Stimulated activated naive B cell treated with anti-CD40 and anti-IgM and Interleukin-4, amounts not matched to agents 10 μg/mL and 1 μg/mL and 100 μg/mL, for 72 hours (primary cell): Measurements from ENCODE around the gene SRSF7.
"Not testable (repeated sequence)": the region's sequence is repeated elsewhere in the genome, so short reads cannot be mapped to it uniquely, and the experiment has no call there.

Experiments
- ATAC-seq, 2 donors: fragments of 150-1000 bp; cut with Tn5 transposase; replicated peaks; 2 replicates each; pipeline ENCODE4 v1.10.0; 2021; ENCODE audit warnings: moderate library complexity in 1 of 2
- DNase-seq: peaks from one replicate; pipeline ENCODE4 v3.0.0; 2021
- H3K27ac Mint-ChIP-seq: one replicate; pipeline ENCODE4 v1.8.0; 2022; ENCODE audit warnings: mild to moderate bottlenecking, mixed read lengths
- H3K27me3 Mint-ChIP-seq, 2 donors: one replicate each; pipeline ENCODE4 v1.8.0; 2022; ENCODE audit warnings: mixed read lengths in 2 of 2
- H3K36me3 Mint-ChIP-seq, 2 donors: one replicate each; pipeline ENCODE4 v1.8.0; 2022; ENCODE audit warnings: mixed read lengths in 2 of 2, mild to moderate bottlenecking in 1 of 2
- H3K4me1 Mint-ChIP-seq, 2 donors: one replicate each; pipeline ENCODE4 v1.8.0; 2022; ENCODE audit warnings: mixed read lengths in 2 of 2, mild to moderate bottlenecking in 1 of 2
- H3K4me3 Mint-ChIP-seq, 2 donors: one replicate each; pipeline ENCODE4 v1.8.0; 2022; ENCODE audit warnings: mild to moderate bottlenecking in 2 of 2, mixed read lengths in 2 of 2, moderate library complexity in 1 of 2
- H3K9me3 Mint-ChIP-seq, 2 donors: one replicate each; pipeline ENCODE4 v1.8.0; 2022; ENCODE audit warnings: mixed read lengths in 2 of 2, mild to moderate bottlenecking in 1 of 2

The SRSF7 gene

GRCh38 chr2:38731684-38732221 is 19.4 kb downstream of the SRSF7 start:
- DNase-seq (no peak), ATAC-seq (no peak)
- Mint-ChIP-seq H3K9me3 (no peaks in the 10 kb centered on the region), H3K27ac (no peak overlapping the region), H3K4me1 (peaks cover 6 to 13% of the 10 kb centered on the region in 2 donors), H3K27me3 (no peaks in the 10 kb centered on the region), H3K36me3 (peaks cover 17 to 33% of the 10 kb centered on the region in 2 donors), H3K4me3 (no peak overlapping the region)

GRCh38 chr2:38731090-38731489 is 20.1 kb downstream of the SRSF7 start:
- Mint-ChIP-seq H3K27me3 (no peaks in the 10 kb centered on the region), H3K9me3 (no peaks in the 10 kb centered on the region), H3K4me1 (peaks cover 6 to 13% of the 10 kb centered on the region in 2 donors), H3K36me3 (peaks cover 17 to 32% of the 10 kb centered on the region in 2 donors), H3K4me3 (no peak overlapping the region), H3K27ac (no peak overlapping the region)
- ATAC-seq (no peak), DNase-seq (no peak)

- no peaks in the 10 kb centered on the region for H3K27me3 Mint-ChIP-seq
- no peak for DNase-seq
- H3K36me3 Mint-ChIP-seq, result peaks cover 13 to 22% of the 10 kb centered on the region in 2 donors
- H3K27ac Mint-ChIP-seq, result no peak overlapping the region
- peak; percentile 41 to 55 for ATAC-seq
- H3K4me1 Mint-ChIP-seq, result peaks cover 6 to 14% of the 10 kb centered on the region in 2 donors
- H3K4me3 Mint-ChIP-seq, result no peak overlapping the region
- no peaks in the 10 kb centered on the region for H3K9me3 Mint-ChIP-seq
Observed at GRCh38 chr2:38728694-38729093, 22.5 kb downstream of the SRSF7 start.

GRCh38 chr2:38727661-38728060 is 23.5 kb downstream of the SRSF7 start:
- H3K27me3 Mint-ChIP-seq, result no peaks in the 10 kb centered on the region
- no peak overlapping the region for H3K4me3 Mint-ChIP-seq
- peaks cover 9 to 15% of the 10 kb centered on the region in 2 donors for H3K36me3 Mint-ChIP-seq
- H3K27ac Mint-ChIP-seq, result no peak overlapping the region
- ATAC-seq (no peak), DNase-seq (no peak)
- H3K4me1 Mint-ChIP-seq, result peaks cover 11 to 16% of the 10 kb centered on the region in 2 donors
- H3K9me3 Mint-ChIP-seq, result no peaks in the 10 kb centered on the region

GRCh38 chr2:38723173-38723572 is 28.0 kb downstream of the SRSF7 start:
- Mint-ChIP-seq H3K4me1 (peaks cover 29% of the 10 kb centered on the region in 2 donors), H3K27ac (no peak overlapping the region)
- peak; percentile 12 to 17 for ATAC-seq

GRCh38 chr2:38722271-38723061 is 28.7 kb downstream of the SRSF7 start:
- Mint-ChIP-seq H3K9me3 (peaks cover 0 to 3% of the 10 kb centered on the region in 2 donors), H3K4me3 (peak overlapping the region; percentile 19 to 35), H3K27me3 (no peaks in the 10 kb centered on the region), H3K36me3 (peaks cover 4 to 8% of the 10 kb centered on the region in 2 donors), H3K4me1 (peaks cover 29% of the 10 kb centered on the region in 2 donors), H3K27ac (peak overlapping the region; percentile 48)
- ATAC-seq (peak; percentile 70 to 75), DNase-seq (peak; percentile 59)

More at GRCh38 chr2:38723173-38723572, 28.0 kb downstream of the SRSF7 start:
- Mint-ChIP-seq H3K9me3 (peaks cover 0 to 3% of the 10 kb centered on the region in 2 donors), H3K36me3 (peaks cover 4 to 8% of the 10 kb centered on the region in 2 donors), H3K4me3 (no peak overlapping the region), H3K27me3 (no peaks in the 10 kb centered on the region)
- DNase-seq, result no peak

GRCh38 chr2:38720613-38721241 is 30.4 kb downstream of the SRSF7 start:
- peaks cover 4 to 15% of the 10 kb centered on the region in 2 donors for H3K36me3 Mint-ChIP-seq

GRCh38 chr2:38719706-38720105 is 31.5 kb downstream of the SRSF7 start:
- DNase-seq (no peak), ATAC-seq (no peak)
- Mint-ChIP-seq H3K36me3 (peaks cover 4 to 15% of the 10 kb centered on the region in 2 donors), H3K27me3 (no peaks in the 10 kb centered on the region), H3K9me3 (peaks cover 0 to 3% of the 10 kb centered on the region in 2 donors), H3K4me3 (no peak overlapping the region), H3K27ac (no peak overlapping the region), H3K4me1 (peaks cover 27 to 29% of the 10 kb centered on the region in 2 donors)

More at GRCh38 chr2:38720613-38721241, 30.4 kb downstream of the SRSF7 start:
- DNase-seq, result peak; percentile 41
- Mint-ChIP-seq H3K4me3 (peak overlapping the region in 1 of 2 donors; percentile 6), H3K9me3 (peaks cover 0 to 3% of the 10 kb centered on the region in 2 donors), H3K27me3 (no peaks in the 10 kb centered on the region), H3K27ac (peak overlapping the region; percentile 22), H3K4me1 (peaks cover 27 to 29% of the 10 kb centered on the region in 2 donors)
- ATAC-seq, result peak; percentile 73 to 74

GRCh38 chr2:38718601-38719000 is 32.6 kb downstream of the SRSF7 start:
- no peak overlapping the region for H3K4me3 Mint-ChIP-seq
- H3K36me3 Mint-ChIP-seq, result peaks cover 4 to 15% of the 10 kb centered on the region in 2 donors

GRCh38 chr2:38716185-38716584 is 35.0 kb downstream of the SRSF7 start:
- H3K4me1 Mint-ChIP-seq, result peaks cover 15 to 16% of the 10 kb centered on the region in 2 donors
- ATAC-seq (no peak), DNase-seq (no peak)
- H3K36me3 Mint-ChIP-seq, result peaks cover 8 to 21% of the 10 kb centered on the region in 2 donors
- no peaks in the 10 kb centered on the region for H3K27me3 Mint-ChIP-seq
- peaks cover 3 to 7% of the 10 kb centered on the region in 2 donors for H3K9me3 Mint-ChIP-seq
- no peak overlapping the region for H3K4me3 Mint-ChIP-seq
- H3K27ac Mint-ChIP-seq, result no peak overlapping the region

More at GRCh38 chr2:38718601-38719000, 32.6 kb downstream of the SRSF7 start:
- Mint-ChIP-seq H3K9me3 (peaks cover 0 to 3% of the 10 kb centered on the region in 2 donors), H3K4me1 (peaks cover 27 to 29% of the 10 kb centered on the region in 2 donors), H3K27ac (no peak overlapping the region), H3K27me3 (no peaks in the 10 kb centered on the region)
- DNase-seq (no peak), ATAC-seq (no peak)

- not testable (repeated sequence) for H3K4me1 Mint-ChIP-seq, H3K27ac Mint-ChIP-seq, ATAC-seq
Observed at GRCh38 chr2:38714941-38715340, 36.2 kb downstream of the SRSF7 start.

GRCh38 chr2:38713338-38713737 is 37.8 kb downstream of the SRSF7 start:
- ATAC-seq, result peak in 1 of 2 donors; percentile 16
- peaks cover 3 to 5% of the 10 kb centered on the region in 2 donors for H3K9me3 Mint-ChIP-seq
- peaks cover 6 to 14% of the 10 kb centered on the region in 2 donors for H3K4me1 Mint-ChIP-seq
- no peak for DNase-seq
- H3K27ac Mint-ChIP-seq, result no peak overlapping the region
- H3K36me3 Mint-ChIP-seq, result peaks cover 4 to 16% of the 10 kb centered on the region in 2 donors
- no peak overlapping the region for H3K4me3 Mint-ChIP-seq
- no peaks in the 10 kb centered on the region for H3K27me3 Mint-ChIP-seq

More at GRCh38 chr2:38714941-38715340, 36.2 kb downstream of the SRSF7 start:
- not testable (repeated sequence) for H3K27me3 Mint-ChIP-seq, H3K4me3 Mint-ChIP-seq, DNase-seq, H3K9me3 Mint-ChIP-seq
- H3K36me3 Mint-ChIP-seq, result peaks cover 4 to 21% of the 10 kb centered on the region in 2 donors

GRCh38 chr2:38712871-38713270 is 38.3 kb downstream of the SRSF7 start:
- no peaks in the 10 kb centered on the region for H3K27me3 Mint-ChIP-seq
- no peak for ATAC-seq
- H3K36me3 Mint-ChIP-seq, result peaks cover 4 to 16% of the 10 kb centered on the region in 2 donors

GRCh38 chr2:38712413-38712812 is 38.7 kb downstream of the SRSF7 start:
- peaks cover 6 to 14% of the 10 kb centered on the region in 2 donors for H3K4me1 Mint-ChIP-seq
- H3K9me3 Mint-ChIP-seq, result peaks cover 3 to 5% of the 10 kb centered on the region in 2 donors
- H3K27me3 Mint-ChIP-seq, result no peaks in the 10 kb centered on the region
- no peak overlapping the region for H3K4me3 Mint-ChIP-seq
- H3K27ac Mint-ChIP-seq, result no peak overlapping the region
- ATAC-seq, result no peak
- no peak for DNase-seq
- peaks cover 4 to 16% of the 10 kb centered on the region in 2 donors for H3K36me3 Mint-ChIP-seq

More at GRCh38 chr2:38712871-38713270, 38.3 kb downstream of the SRSF7 start:
- Mint-ChIP-seq H3K4me3 (no peak overlapping the region), H3K4me1 (peaks cover 6 to 14% of the 10 kb centered on the region in 2 donors), H3K27ac (no peak overlapping the region), H3K9me3 (peaks cover 3 to 5% of the 10 kb centered on the region in 2 donors)
- DNase-seq, result no peak
